ENCODE measurements around the gene FBXW5.
A peak's percentile ranks its signal among the peaks of the same experiment; 100 is the strongest.

Gene FBXW5

GRCh38 chr9:136927343-136928271 lies 16.9 kb downstream of the FBXW5 start:
- H3K27ac Mint-ChIP-seq, result peak overlapping the region; percentile 33
- H3K27me3 Mint-ChIP-seq, result no peaks in the 10 kb centered on the region
- no peak overlapping the region for H3K4me3 Mint-ChIP-seq
- ATAC-seq, result no peak
- no peak for DNase-seq
- no peaks in the 10 kb centered on the region for H3K9me3 Mint-ChIP-seq
- peaks cover 27% of the 10 kb centered on the region for H3K36me3 Mint-ChIP-seq (ENCODE audit: low read depth)
- peaks cover 10% of the 10 kb centered on the region for H3K4me1 Mint-ChIP-seq

- H3K4me1 Mint-ChIP-seq, result peaks cover 4% of the 10 kb centered on the region
- ATAC-seq (no peak), DNase-seq (no peak)
- peaks cover 23% of the 10 kb centered on the region for H3K36me3 Mint-ChIP-seq (ENCODE audit: low read depth)
- no peaks in the 10 kb centered on the region for H3K27me3 Mint-ChIP-seq
- H3K27ac Mint-ChIP-seq, result no peak overlapping the region
- no peak overlapping the region for H3K4me3 Mint-ChIP-seq
- no peaks in the 10 kb centered on the region for H3K9me3 Mint-ChIP-seq
Measured at GRCh38 chr9:136926749-136927148, 17.8 kb downstream of the FBXW5 start.

DNA sequence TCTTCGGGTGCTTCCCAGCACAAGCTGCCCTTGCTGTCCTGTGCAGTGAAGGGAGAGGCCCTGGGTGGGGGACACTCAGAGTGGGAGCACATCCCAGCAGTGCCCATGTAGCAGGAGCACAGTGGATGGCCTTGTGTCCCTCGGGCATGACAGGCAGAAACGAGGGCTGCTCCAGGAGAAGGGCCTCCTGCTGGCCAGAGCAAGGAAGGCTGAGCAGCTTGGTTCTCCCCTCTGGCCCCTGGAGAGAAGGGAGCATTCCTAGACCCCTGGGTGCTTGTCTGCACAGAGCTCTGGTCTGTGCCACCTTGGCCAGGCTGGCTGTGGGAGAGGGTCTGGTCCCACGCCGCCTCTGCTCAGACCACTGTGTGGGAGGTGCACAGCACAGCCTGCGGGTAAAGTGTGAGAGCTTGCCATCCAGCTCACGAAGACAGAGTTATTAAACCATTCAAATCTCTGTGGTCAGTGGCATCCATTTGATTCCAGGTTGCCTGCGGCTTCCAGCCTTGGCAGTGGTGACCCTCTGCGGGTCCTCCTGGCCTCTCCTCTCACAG lies 18.3 kb downstream of the FBXW5 start:
- peaks cover 2% of the 10 kb centered on the region for H3K4me1 Mint-ChIP-seq
- H3K27me3 Mint-ChIP-seq, result no peaks in the 10 kb centered on the region
- H3K9me3 Mint-ChIP-seq, result no peaks in the 10 kb centered on the region
- H3K4me3 Mint-ChIP-seq, result no peak overlapping the region
- DNase-seq (no peak), ATAC-seq (no peak)
- H3K36me3 Mint-ChIP-seq (ENCODE audit: low read depth), result peaks cover 18% of the 10 kb centered on the region
- no peak overlapping the region for H3K27ac Mint-ChIP-seq

DNA sequence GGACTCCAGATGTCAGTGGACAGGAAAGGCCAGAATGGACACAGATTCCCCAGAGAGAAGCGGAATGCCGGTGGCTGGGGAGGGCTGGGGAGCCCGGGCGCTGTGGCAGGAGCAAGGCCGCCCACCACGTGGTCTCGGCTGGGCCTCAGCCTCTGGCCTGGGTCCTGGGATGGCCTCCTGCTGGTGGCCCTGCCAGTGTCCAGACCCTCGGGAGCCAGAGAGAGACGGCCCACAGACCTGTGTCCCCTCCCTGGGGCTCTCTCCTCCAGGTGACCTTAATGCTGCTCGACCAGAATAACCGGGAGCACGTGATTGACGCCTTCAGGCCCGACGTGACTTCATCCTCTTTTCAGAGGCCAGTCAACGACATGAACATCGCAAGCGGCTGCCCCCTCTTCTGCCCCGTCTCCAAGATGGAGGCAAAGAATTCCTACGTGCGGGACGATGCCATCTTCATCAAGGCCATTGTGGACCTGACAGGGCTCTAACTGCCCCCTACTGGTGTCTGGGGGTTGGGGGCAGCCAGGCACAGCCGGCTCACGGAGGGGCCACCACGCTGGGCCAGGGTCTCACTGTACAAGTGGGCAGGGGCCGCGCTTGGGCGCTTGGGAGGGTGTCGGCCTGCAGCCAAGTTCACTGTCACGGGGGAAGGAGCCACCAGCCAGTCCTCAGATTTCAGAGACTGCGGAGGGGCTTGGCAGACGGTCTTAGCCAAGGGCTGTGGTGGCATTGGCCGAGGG lies 19.0 kb downstream of the FBXW5 start:
- no peaks in the 10 kb centered on the region for H3K27me3 Mint-ChIP-seq
- H3K4me1 Mint-ChIP-seq, result no peaks in the 10 kb centered on the region
- no peak overlapping the region for H3K27ac Mint-ChIP-seq
- H3K9me3 Mint-ChIP-seq, result no peaks in the 10 kb centered on the region
- H3K36me3 Mint-ChIP-seq (ENCODE audit: low read depth), result peaks cover 19% of the 10 kb centered on the region
- H3K4me3 Mint-ChIP-seq, result no peak overlapping the region
- no peak for DNase-seq
- ATAC-seq, result no peak

- Mint-ChIP-seq H3K9me3 (no peaks in the 10 kb centered on the region), H3K36me3 (ENCODE audit: low read depth) (peaks cover 24% of the 10 kb centered on the region), H3K4me1 (no peaks in the 10 kb centered on the region), H3K27ac (no peak overlapping the region), H3K27me3 (no peaks in the 10 kb centered on the region), H3K4me3 (no peak overlapping the region)
- ATAC-seq (no peak), DNase-seq (no peak)
Measured at GRCh38 chr9:136923881-136924280, 20.7 kb downstream of the FBXW5 start.

DNA sequence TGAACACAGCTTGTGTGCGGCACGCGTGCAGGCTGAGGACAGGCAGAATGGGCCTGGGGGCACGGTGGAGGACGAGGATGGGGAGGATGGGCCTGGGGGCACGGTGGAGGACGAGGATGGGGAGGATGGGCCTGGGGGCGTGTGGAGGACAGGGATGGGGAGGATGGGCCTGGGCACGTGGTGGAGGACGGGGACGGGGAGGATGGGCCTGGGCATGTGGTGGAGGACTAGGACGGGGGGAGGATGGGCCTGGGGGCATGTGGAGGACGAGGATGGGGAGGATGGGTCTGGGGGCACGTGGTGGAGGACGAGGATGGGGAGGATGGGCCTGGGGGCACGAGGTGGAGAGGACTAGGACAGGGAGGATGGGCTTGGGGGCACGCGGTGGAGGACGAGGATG lies 22.0 kb downstream of the FBXW5 start:
- DNase-seq (no peak), ATAC-seq (no peak)
- Mint-ChIP-seq H3K9me3 (no peaks in the 10 kb centered on the region), H3K4me1 (no peaks in the 10 kb centered on the region), H3K27me3 (no peaks in the 10 kb centered on the region), H3K4me3 (no peak overlapping the region), H3K36me3 (ENCODE audit: low read depth) (peaks cover 24% of the 10 kb centered on the region), H3K27ac (no peak overlapping the region)

GRCh38 chr9:136921718-136922117 lies 22.8 kb downstream of the FBXW5 start:
- peaks cover 30% of the 10 kb centered on the region for H3K36me3 Mint-ChIP-seq (ENCODE audit: low read depth)

GRCh38 chr9:136921307-136921706 lies 23.2 kb downstream of the FBXW5 start:
- Mint-ChIP-seq H3K27me3 (no peaks in the 10 kb centered on the region), H3K9me3 (no peaks in the 10 kb centered on the region)

More at GRCh38 chr9:136921718-136922117, 22.8 kb downstream of the FBXW5 start:
- no peak for DNase-seq
- Mint-ChIP-seq H3K4me3 (no peak overlapping the region), H3K9me3 (no peaks in the 10 kb centered on the region), H3K27ac (no peak overlapping the region), H3K4me1 (no peaks in the 10 kb centered on the region), H3K27me3 (no peaks in the 10 kb centered on the region)
- no peak for ATAC-seq

GRCh38 chr9:136920734-136921231 lies 23.8 kb downstream of the FBXW5 start:
- Mint-ChIP-seq H3K36me3 (ENCODE audit: low read depth) (peaks cover 34% of the 10 kb centered on the region), H3K4me3 (no peak overlapping the region), H3K9me3 (no peaks in the 10 kb centered on the region), H3K4me1 (no peaks in the 10 kb centered on the region), H3K27ac (no peak overlapping the region), H3K27me3 (no peaks in the 10 kb centered on the region)
- ATAC-seq, result no peak
- no peak for DNase-seq

More at GRCh38 chr9:136921307-136921706, 23.2 kb downstream of the FBXW5 start:
- peaks cover 31% of the 10 kb centered on the region for H3K36me3 Mint-ChIP-seq (ENCODE audit: low read depth)
- no peak overlapping the region for H3K27ac Mint-ChIP-seq
- DNase-seq (no peak), ATAC-seq (no peak)
- no peaks in the 10 kb centered on the region for H3K4me1 Mint-ChIP-seq
- no peak overlapping the region for H3K4me3 Mint-ChIP-seq

- Mint-ChIP-seq H3K27me3 (no peaks in the 10 kb centered on the region), H3K36me3 (ENCODE audit: low read depth) (peaks cover 38% of the 10 kb centered on the region), H3K4me1 (peaks cover 2% of the 10 kb centered on the region), H3K4me3 (no peak overlapping the region), H3K27ac (no peak overlapping the region), H3K9me3 (no peaks in the 10 kb centered on the region)
- ATAC-seq (no peak), DNase-seq (no peak)
Measured at GRCh38 chr9:136920069-136920468, 24.5 kb downstream of the FBXW5 start.

- peaks cover 39% of the 10 kb centered on the region for H3K36me3 Mint-ChIP-seq (ENCODE audit: low read depth)
- no peak overlapping the region for H3K27ac Mint-ChIP-seq
- no peak for ATAC-seq
Measured at GRCh38 chr9:136917902-136918301, 26.6 kb downstream of the FBXW5 start.

DNA sequence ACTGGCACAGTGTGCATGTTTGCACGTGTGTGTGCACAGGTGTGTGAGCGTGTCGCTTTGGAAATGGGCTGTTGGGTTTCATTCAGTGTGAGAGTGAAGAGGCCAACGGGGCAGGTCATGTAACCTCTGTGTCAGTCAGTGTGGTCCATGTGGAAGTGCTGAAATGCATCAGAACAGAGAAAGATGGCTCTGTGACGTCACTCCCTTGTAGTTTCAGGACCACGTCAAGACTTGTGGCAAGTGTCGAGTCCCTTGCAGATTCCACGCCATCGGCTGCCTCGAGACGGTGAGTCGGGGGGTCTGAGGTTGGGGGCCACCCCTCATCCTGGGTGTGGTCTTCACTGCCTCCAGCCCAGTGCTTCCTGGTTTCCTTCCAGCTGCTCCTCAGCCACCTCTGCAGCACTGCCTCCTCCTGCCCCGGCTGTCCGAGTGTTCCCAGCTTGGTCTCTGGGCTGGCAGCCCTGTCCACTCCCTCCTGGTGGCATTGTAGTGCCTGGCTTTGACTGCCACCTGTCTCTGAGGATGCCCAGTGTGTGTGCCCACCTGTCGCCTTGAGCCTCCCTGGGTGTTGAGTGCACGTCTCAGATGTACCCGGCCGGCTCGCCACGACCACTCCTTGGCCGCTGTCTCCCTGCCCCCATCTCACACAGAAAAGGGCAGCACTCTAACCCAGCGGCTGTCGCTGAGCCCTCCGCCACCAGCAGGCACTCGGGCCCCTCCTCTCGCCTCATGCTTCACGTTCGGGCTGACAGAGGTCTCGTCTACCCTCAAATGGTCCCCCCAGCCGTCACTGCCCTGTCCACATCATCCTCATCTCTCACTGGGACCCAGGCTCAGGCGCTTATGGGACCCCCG lies 28.0 kb downstream of the FBXW5 start:
- no peak for DNase-seq
- peaks cover 39% of the 10 kb centered on the region for H3K36me3 Mint-ChIP-seq (ENCODE audit: low read depth)
- no peak overlapping the region for H3K27ac Mint-ChIP-seq
- H3K4me3 Mint-ChIP-seq, result no peak overlapping the region
- no peaks in the 10 kb centered on the region for H3K27me3 Mint-ChIP-seq
- no peaks in the 10 kb centered on the region for H3K9me3 Mint-ChIP-seq
- H3K4me1 Mint-ChIP-seq, result peaks cover 2% of the 10 kb centered on the region
- no peak for ATAC-seq

More at GRCh38 chr9:136917902-136918301, 26.6 kb downstream of the FBXW5 start:
- Mint-ChIP-seq H3K27me3 (no peaks in the 10 kb centered on the region), H3K4me1 (peaks cover 2% of the 10 kb centered on the region), H3K4me3 (no peak overlapping the region), H3K9me3 (no peaks in the 10 kb centered on the region)
- no peak for DNase-seq

DNA sequence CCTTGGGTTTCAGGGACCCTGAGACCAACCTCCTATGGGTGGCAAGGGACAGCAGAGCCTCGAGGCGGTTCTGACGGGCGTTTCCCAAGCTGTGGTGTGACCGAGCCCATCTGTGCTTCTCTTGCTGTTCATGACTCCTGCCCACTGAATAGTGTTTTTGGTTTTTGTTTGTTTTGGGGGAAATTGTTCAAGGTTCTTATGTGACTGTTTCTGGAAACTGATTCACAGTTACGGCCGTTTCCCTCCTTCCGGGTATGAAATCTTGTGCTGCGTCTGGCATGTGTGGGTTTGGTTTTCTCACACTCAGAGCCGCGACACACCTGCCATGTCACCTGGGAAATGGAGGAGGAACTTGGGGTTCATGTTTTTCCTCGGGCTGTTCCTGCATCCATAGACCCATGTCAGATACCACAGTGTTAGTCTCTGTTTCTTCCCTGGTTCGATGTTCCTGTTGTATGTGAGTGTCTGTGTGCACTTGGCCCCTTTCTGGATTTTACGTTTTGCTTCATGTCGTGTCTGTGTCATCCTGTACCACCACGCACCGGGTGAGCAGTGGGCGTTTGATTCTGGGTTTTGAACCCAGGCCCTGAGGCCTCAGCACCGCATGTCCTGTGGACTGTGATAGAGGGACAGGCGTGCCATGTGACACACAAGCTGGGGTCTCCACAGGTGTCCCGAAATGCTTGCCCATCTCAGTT lies 28.8 kb downstream of the FBXW5 start:
- no peak for ATAC-seq
- Mint-ChIP-seq H3K27me3 (no peaks in the 10 kb centered on the region), H3K4me3 (no peak overlapping the region), H3K27ac (no peak overlapping the region), H3K36me3 (ENCODE audit: low read depth) (peaks cover 40% of the 10 kb centered on the region), H3K4me1 (peaks cover 2% of the 10 kb centered on the region), H3K9me3 (no peaks in the 10 kb centered on the region)
- DNase-seq, result no peak

Data from activated naive CD8-positive, alpha-beta T cell treated with anti-CD3 and anti-CD28 coated beads, Interleukin-2, amount 50 U/mL, for 24 hours (primary cell).